ENCODE data around the gene PALD1.

GRCh38 chr10:70607936-70608335 is 129.4 kb downstream of the PALD1 start:
- TF ChIP-seq MED1 (CRISPR knock-in tag; IDR thresholded peaks at IDR 0.05; ENCODE audit: borderline replicate concordance) (no peak), ATF2 (CRISPR knock-in tag; IDR thresholded peaks at IDR 0.05) (no peak), CTCF (IDR thresholded peaks at IDR 0.05 in 2 of 3, conservative IDR thresholded peaks at IDR 0.05 in 1 of 3; ENCODE audit: insufficient read depth in 2 of 3, low read depth in 1 of 3, low read length in 3 of 3) (no peak), HOMEZ (CRISPR knock-in tag; IDR thresholded peaks at IDR 0.05) (no peak), BCLAF1 (IDR thresholded peaks at IDR 0.05; ENCODE audit: borderline replicate concordance in 1 of 2, control insufficient read depth in 1 of 2, low read depth in 2 of 2, low read length in 1 of 2) (no peak), ZNF146 (CRISPR knock-in tag; IDR thresholded peaks at IDR 0.05; ENCODE audit: unreplicated experiment) (no peak), ATF1 (CRISPR knock-in tag; IDR thresholded peaks at IDR 0.05) (no peak), ATF1 (tag; IDR thresholded peaks at IDR 0.05) (no peak), MAX (CRISPR knock-in tag; IDR thresholded peaks at IDR 0.05) (no peak), BRF1 (IDR thresholded peaks at IDR 0.05; ENCODE audit: borderline replicate concordance, extremely low read depth, insufficient read length) (no peak), FOSL1 (tag; conservative IDR thresholded peaks at IDR 0.05) (no peak), FOXK2 (conservative IDR thresholded peaks at IDR 0.05 in 1 of 2, IDR thresholded peaks at IDR 0.05 in 1 of 2; ENCODE audit: low read depth in 2 of 2) (no peak)
